ENCODE results near the gene HEBP2.

The HEBP2 gene

DNA sequence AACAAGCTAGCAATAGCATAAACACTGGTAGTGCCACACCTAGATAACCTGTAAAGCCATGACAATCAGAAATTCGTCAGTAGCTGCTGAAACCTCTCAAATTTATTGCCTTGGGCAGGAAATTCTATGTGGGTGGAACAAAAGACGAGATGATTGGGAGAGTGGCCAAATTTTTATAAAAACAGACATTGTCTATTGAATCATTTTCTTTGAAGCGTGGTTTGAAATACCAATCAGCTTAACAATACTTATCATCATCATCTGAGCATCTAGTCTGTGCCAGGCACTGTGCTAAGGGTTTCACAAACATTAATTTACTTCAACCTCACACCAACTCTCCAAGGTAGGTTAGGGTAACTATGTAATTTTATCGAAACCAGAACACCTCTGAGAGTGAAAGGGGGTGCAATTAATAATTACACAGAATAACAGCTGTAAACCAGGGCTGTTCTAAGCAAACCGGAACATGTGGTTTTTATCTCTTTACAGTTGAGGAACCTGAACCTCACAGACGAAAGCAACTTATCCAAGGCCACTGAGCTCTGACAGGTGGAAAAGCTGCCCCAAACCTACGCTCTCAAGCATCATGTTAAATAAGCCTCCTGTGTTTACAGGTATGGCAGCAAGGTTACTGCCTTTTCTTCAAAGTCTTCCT lies 51.9 kb downstream of the HEBP2 start:
- no peak for DNase-seq

DNA sequence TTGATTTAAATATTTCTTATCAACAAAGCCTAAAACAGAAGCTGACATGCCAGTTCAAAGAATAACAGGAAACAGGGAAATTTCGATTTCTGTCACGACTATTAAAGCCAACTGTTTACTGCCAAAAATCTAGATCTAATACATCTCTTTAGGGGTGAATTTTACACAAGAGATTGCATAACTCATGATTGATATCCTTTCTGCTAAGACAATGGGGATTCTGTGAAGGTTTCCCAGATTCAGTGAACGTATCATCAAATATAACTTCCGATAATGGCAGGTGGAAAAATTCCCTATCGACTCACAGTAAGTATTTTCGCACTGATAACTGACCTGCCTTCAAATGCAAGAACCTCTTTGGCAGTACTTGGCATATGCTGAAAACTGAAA lies 52.4 kb downstream of the HEBP2 start:
- no peak for DNase-seq

DNA sequence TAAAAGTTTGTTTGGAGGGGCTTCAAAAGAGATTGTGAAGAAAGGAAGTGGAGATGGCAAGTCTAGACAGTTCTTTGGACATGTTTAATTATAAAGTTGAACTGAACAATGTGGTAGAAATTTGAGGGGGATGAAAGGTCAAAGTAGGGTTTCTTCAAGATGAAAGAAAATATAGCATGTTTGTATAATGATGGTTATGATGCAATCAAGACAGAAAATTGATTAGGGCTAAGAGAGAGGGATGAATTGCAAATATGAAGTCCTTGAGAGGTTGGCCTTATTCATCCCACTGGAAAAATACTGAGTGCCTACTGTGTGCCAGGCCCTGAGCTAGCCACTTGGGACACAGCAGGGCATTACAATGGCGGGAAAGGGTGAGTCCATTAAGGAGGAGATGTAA lies 57.6 kb downstream of the HEBP2 start:
- no peak for DNase-seq

DNA sequence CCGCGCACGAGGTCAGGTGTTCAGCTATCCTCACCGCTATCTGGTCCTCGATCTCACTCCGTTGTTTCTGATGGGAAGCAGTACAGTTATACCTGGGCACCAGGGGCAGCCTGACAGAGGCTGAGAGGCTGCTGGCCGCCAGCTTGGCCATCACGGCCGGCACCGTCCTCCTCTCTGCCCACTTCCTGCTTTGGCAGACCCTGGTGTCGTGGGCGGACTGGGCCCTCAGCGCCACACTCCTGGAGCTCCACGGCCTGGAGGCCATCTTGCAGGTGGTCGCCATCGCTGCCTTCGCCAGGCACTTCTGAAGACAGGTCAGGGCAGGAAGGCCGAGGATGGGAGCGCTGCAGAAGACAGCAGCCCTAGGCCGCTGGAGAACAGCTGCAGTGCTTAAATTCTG lies 60.1 kb downstream of the HEBP2 start:
- no peak for DNase-seq

DNA sequence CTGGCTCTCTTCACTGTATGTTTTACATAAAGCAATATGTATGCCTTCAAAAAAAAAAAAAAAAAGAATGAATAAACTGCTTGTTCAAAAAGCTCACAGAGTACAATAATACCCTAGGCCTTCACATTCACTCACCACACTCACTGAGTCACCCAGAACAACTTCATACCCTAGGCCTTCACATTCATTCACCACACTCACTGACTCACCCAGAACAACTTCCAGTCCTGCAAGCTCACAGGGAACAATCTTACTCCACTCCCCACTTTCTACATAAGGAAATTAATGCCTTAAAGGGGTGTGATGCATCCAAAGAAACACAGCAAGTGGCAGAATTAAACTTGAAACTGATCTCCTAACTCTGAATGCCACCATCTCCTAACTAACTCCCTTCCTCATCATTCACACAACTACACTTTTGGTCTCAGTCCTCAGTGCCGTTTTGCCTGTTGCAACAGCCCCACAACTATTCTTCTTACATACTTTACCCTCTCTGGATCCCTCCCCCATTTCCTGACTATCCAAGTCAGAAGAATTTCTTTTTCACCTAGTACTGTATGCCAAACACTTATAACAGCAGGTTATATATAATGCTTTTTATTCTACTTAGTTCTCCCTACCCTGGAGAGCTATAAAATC lies 61.1 kb downstream of the HEBP2 start:
- DNase-seq, result no peak

DNA sequence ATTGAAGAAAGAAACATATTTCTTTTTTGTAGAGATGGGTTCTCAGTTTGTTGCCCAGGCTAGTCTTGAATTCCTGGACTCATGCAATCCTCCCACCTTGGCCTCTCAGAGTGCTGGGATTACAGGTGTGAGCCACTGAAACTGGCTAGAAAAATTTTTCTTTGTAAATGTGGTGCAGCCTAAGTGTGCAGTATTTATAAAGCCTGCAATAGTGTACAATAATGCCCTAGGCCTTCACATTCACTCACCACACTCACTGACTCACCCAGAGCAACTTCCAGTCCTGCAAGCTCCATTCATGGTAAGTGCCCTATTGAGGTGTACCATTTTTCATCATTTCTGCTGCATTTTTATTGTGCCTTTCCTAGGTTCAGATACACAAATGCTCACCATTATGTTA lies 63.9 kb downstream of the HEBP2 start:
- DNase-seq, result no peak

DNA sequence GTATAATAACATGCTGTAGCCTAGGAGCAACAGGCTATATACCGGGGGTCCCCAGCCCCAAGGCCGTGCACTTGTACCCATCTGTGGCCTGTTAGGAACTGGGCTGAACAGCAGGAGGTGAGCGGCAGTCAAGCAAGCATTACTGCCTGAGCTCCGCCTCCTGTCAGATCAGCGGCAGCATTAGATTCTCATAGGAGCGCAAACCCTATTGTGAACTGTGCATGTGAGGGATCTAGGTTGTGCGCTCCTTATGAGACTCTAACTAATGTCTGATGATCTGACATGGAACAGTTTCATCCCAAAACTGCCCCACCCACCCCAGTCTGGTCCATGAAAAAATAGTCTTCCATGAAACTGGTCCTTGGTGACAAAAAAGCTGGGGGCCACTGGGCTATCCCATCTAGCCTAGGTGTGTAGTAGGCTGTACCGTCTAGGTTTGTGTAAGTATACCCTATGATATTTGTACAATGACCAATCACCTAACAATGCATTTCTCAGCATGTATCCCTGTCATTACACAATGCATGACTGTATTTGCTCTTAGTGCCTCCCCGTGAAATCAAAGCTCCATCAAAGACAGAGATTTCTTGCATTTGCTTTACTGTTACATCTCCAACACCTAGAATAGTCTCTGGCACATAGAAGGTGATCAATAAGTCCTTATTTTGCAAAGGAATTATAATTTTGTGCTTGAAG lies 64.4 kb downstream of the HEBP2 start:
- no peak for DNase-seq
